ENCODE measurements around the gene POU2F1.

POU2F1 gene

DNA sequence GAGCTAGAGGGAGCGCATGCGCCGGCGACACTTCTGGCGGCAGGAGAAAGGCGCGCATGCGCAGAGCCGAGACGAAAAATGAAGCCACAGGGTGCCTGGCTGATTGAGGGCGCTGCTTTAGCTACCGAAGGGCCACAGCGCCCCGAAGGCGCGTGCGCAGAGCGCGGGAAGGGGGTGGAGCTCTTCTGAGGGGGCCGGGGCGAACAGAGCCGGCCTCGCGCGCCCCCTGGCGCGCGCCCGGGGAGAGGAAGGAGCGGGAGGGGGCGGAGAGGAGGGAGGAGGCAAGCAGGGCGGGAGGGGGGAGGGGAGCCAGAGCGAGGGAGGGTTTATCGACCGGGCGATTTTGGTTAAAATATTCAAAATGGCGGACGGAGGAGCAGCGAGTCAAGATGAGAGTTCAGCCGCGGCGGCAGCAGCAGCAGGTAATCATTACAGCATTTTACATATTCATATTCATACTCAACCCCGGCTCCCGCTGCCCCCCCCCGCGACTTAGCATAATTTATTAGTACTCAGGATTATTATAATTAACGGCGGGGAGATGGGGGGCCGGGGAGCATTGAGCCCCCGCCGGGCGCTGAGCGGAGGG, at the start of gene POU2F1:
Gene POU2F1 (plus strand): TSS at position 350 of the 589 bp plus-strand sequence. CDS start 12 bp downstream, at position 362.
- peak; percentile 97 for DNase-seq (ENCODE audit: low spot score)

DNA sequence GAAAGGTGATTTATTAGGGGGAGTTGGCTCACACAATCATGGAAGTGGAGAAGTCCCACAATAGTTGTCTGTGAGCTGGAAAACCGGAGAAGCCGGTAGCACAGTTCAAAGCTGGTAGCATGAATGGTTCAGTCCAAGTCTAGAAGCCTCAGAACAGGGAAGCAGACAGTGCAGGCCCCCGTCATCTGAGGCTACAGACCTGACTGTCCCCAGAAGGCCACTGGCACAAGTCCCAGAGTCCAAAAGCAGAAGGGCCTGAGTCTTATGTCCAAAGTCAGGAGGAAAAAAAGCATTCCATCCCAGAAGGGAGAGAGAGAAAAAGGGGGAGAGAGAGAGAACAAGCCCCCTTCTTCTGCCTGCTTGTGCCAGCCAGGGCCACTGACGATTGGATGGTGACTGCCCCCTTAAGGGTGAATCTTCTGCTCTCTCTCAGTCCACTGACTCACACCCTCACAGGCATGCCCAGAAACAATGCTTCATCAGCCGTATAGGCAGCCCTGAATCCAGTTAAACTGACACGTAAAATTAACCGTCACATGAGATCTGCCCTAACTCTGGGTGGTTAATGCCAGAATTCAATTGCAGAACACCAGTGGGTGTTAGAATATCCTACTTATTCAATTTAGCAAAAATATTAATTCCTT, 49.3 kb upstream of the POU2F1 start:
- peak; percentile 84 for DNase-seq (ENCODE audit: low spot score)

DNA sequence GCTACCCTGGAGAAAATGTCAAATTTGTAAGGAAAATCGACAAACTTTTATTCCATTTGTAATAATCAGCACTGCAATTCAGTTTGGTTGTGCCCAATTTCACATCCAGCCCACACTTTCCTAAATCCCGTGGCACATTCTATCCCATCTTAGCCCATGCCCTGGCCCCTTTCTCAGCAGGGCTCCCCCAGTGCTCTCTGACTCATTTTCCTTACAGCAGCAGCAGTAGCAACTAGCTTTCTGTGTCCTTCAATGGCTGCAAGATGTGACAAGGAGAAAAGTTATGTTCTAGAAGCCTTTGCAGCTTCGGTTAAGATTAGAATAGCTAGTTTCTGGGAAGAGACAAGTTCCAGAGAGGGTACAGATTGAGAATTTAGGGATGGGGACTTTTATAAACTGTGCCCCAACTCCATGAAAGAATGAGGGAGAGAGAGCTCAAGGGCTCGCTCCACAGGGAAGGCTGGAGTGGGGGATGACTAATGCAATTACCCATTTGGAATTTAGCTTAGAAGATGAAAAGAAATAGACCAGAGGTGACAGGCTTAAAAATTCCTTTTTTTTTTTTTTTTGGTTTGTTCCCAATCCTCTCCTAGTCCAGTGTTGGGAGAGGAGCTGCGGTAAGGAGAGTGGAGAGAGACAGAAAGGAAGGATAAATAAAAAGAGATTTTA, 47.0 kb upstream of the POU2F1 start:
- DNase-seq (ENCODE audit: low spot score) = no peak

DNA sequence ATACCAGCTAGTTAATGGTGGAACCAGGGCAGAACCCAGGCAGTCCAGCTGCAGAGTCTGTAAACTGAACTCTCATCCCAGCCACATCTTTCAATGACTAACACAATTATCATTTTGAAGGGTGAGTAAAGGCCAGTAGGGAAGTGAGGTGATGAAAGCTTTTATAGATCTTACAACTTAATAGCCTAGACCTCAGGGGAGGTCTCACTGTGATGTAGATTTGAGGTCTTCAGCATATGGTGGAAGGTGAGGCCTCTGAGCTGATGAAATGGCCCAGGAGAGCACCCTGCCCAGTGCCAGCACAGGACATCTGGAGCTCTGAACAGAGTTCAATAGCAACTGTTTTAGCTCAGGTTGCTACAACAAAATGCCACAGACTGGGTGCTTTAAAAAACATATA, 44.8 kb upstream of the POU2F1 start:
- no peak for DNase-seq (ENCODE audit: low spot score)

DNA sequence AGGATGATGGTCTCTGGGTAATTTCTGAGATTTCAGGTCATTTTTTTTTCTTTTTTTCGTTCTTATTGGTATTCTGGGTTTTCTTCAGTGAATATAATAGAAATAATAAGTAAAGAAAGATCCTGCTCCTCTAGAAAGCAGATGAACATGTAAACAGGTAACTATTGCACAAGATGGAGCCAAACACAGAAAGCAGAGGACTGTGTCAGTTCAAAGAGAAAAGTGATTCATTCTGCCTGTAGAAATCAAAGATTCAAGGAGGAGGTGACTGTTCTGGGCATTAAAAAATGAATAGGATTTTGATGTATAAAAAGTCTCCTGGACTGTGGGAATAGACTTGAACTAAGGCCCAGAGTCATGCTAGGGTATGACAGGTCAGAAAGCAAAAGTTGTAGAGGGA, 41.9 kb upstream of the POU2F1 start:
- DNase-seq (ENCODE audit: low spot score) = no peak

DNA sequence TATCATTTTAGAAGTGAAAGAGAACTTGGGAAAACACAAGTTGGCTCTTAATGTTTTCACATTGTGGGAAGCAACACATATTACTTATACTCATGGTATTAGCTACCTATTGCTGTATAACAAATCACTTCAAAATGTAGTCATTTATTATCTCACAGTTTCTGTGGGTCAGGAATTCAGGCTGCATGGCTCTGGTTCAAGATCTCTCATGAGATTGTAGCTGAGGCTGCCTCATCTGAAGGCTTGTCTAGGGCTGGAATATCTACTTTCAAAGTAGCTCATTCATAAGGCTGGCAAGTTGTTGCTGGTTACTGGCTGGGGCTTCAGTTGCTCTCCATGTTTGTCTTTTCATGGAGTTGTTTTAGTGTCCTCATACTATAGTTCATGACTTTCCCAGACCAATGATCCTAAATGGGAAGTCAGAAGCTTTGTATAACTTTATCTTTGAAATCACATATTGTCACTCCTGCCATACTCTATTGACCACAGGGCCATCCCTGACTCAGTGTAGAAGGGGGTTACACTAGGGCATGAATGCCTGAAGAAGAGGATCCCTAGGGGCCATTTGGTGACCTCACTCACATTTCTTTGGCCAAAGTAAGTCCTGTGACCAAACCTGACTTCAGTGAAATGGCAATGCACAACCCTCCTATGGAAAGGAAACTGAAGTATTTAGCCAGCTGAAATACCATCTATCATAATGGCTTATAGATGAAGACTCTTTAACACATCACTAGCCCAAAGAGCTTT, 37.9 kb upstream of the POU2F1 start:
- DNase-seq (ENCODE audit: low spot score) = no peak

DNA sequence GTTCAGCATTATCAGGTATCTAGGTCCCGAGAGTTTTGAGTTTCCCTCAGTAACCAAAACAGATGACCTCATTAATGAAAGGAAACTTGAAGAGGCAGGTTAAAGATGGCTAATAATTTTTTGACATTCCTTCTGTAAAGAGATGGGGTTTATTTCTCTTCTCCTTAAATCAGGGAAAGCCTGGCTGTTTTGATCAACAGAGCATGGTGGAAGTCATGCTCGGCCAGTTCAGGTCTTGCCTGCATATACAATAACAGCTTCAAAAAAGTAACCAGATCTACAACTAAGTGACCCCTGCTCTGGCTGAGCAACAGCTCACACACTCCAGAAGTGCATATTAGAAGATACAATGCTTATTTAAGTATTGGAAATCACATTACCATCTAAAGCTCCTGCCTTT, 36.6 kb upstream of the POU2F1 start:
- DNase-seq (ENCODE audit: low spot score) = no peak

DNA sequence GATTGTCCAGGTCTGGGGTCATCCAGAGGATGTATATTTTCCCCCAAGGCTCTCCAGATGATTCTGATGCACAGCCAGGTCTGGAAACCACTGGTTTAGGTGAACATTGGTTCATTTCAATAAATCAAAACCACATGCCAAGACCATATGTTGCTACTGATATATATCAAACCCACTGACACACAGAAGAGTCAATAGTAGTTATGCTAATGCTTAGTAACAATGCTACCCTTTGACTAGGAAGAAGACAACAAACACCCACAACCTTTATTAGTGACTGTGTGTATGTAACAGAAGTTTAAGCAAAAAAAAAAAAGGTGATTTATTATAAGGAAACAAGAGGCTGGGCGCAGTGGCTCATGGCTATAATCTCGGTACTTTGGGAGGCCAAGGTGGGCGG, 35.6 kb upstream of the POU2F1 start:
- no peak for DNase-seq (ENCODE audit: low spot score)

DNA sequence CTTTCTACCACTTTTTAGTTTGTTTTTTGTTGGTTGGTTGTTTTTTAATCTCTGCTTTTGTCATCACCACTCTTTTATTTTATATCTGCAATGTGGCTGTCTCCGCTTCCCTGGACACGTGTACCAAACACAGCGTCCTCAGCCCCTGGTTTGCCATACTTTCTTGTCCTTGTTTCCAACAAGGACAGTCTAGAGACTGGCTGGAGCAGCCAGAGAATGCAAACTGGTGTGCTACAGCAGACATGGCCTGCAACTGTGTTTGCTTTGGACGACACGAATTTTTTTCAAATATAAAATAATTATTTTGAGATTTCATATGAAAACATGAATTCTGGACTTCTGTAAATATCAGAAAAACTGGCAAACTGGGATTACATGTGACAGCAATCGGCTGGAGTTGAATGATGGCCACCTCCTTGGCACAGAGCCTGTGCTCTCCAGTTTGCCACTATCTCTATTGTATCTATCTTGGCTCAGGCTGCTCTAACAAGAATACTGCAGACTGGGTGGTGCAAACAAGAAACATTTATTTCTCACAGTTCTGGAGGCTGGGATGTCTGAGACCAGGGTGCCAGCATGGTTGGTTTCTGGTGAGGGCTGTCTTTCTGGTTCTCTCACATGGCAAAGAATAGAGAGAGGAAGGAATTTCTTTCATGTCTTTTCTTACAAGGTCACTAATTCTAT, 34.6 kb upstream of the POU2F1 start:
- peak; percentile 91 for DNase-seq (ENCODE audit: low spot score)

DNA sequence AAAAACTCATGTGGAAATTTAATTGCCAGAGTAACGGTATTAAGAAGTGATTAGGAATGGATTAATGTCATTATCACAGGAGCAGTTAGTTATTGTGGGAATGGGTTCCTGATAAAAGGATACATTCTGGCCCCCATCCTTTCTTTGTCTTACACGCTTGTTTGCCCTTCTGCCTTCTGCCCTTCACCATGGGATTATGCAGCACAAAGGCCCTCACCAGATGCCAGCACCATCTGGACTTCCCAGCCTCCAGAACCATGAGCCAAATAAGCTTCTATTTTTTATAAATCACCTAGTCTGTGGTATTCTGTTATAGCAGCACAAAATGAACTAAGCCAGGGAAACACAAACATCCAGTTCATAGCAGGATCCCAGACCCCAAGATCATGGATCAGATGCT, 33.9 kb upstream of the POU2F1 start:
- DNase-seq (ENCODE audit: low spot score) = peak; percentile 95

DNA sequence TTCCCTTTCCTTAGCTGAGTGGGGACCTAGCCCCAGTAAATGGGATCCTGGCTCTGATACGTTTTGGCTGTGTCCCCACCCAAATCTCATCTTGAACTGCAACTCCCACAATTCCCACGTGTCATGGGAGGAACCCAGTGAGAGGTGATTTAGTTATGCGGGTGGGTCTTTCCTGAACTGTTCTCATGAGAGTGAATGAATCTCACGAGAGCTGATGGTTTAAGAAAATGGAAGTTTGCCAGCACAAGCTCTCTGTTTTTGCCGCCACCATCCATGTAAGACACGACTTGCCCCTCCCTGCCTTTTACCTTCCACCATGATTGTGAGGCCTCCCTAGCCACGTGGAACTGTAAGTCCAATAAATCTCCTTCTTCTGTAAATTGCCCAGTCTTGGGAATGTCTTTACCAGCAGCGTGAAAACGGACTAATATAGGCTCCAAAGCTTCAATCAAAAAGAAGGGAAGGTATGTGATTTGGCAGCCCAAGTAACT, 29.9 kb upstream of the POU2F1 start:
- DNase-seq (ENCODE audit: low spot score) = no peak

DNA sequence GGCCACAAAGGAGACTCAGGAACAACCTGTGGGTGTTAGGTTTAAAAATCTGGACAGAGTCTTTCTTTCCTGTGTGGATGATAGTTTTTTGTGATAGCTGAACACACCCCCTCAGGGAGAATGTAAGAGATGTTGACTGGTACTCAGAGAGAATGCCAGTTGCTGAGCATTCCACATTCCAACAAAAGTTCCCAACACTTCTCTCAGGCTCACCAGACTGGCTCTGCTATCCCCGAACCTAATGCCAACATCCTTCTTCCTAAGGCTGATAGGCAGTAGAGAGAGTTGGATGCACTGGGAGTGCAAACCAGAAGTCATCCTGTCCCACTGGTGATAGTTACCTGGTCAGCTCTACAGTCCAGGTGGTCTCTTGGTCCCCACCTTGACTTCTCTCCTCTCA, 28.7 kb upstream of the POU2F1 start:
- DNase-seq (ENCODE audit: low spot score) = no peak

DNA sequence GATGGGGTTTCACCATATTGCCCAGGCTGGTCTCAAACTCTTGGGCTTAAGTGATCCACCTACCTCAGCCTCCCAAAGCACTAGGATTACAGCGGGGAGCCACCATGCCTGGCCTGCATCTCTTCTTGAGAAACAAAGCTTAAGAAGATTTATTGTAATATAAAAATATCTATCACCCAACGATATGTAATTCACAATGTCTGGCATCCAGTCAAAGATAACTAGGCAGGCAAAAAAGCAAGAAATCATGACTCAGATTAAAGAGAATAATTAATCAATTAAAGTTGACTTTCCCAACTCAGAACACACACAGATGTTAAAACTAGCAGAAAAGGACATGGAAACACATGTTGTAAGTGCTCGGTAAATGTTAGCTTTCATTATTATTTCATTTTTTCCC, 26.5 kb upstream of the POU2F1 start:
- no peak for DNase-seq (ENCODE audit: low spot score)

DNA sequence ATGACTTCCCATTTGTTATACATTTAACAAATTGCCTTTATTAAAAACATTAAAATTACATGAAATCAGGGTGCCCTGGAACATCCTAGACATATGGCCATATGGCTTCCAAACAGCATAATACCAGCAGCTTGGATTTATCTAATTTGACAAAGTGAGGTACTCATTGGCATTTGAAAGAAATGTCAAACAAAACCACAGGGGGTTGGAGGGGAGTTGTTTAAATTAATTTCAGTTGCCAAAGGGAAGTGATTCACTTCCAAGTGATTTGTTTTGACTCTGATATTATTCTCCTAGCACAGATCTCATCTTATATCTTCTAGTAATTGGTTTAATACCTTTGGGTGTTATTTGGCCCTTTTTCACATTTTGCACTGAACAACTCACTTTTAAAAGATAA, 24.5 kb upstream of the POU2F1 start:
- DNase-seq (ENCODE audit: low spot score) = peak; percentile 81

DNA sequence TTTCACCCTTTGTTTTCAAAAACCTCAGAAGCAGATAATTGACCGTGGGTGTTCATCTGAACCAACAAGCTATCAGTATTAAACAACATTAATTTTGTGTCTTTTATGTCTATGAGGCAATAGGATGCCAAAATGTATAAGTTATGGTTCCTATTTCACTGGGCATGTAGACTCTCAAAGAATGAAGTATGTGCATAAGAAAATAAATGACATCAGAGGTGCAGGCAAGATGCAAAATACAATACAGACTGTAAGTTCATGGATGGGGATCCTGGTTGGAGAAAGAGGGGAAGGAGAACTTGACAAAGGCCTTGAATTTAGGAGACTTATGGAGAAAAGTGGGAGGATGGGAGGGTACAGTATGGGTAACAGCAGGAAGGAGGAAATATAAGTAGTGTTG, 23.4 kb upstream of the POU2F1 start:
- no peak for DNase-seq (ENCODE audit: low spot score)

DNA sequence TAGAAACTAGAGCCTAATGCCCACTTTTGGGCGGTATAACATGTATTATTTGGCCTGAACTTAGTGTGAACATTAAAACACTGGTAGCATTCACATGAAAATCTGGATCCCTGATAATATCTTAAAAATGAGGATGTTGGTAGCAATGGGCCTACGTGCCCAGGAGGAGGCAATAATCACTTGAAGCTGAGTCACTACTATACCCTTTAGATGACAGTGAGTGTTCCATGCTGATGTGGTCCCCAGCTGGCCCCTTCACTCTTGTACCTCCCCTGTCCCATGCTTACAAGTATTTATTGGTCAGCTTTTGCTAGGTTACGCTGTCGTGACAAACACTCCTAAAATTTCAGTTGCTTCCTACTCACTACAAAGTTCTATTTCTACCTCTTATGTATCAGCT, 23.0 kb upstream of the POU2F1 start:
- no peak for DNase-seq (ENCODE audit: low spot score)

DNA sequence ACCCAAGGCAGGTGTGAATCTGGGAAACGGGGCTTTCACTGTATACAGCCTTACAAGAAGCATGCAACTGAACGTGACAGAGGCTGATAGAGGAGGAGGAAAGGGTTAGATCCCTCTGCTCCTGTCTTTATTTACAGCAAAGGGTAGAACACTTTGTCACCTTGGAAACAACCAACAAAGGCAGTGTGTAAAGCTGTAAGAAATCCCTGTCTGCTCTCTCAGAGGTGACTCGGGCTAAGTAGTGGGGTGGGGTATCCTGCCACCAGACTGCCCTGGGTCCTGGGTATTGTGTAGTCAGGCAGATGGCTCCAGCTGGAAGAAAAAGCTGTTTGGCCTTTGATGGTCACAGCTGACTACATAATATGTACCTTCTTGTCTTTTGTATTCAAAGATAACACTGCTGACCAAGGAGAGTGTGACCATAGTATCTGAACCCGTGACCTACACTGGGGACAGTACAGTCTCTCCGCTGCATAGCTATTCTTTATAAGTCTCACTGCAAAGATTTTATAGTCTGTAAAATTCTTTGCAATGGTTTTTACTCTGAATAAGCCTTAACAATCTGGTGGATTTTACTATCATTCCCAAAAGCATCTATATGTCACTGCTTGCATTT, 22.1 kb upstream of the POU2F1 start:
- DNase-seq (ENCODE audit: low spot score) = no peak

DNA sequence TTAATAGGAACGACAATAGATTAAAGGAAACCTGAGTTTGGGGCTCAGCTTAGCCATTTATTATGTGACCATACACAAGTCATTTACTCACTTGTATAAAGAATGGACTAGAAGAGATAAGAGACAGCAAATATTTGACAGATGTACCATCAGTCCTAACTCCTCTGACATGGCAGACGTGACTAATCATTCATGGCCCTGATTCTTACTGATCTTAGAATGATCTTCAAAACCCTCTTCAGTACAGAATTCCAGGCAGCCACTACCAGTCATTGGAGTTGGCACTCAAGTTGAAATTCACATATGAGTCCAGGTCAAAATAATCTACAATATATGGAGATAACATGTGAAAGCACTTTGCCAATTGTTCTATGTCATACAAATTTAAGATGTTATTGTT, 21.0 kb upstream of the POU2F1 start:
- DNase-seq (ENCODE audit: low spot score) = no peak

DNA sequence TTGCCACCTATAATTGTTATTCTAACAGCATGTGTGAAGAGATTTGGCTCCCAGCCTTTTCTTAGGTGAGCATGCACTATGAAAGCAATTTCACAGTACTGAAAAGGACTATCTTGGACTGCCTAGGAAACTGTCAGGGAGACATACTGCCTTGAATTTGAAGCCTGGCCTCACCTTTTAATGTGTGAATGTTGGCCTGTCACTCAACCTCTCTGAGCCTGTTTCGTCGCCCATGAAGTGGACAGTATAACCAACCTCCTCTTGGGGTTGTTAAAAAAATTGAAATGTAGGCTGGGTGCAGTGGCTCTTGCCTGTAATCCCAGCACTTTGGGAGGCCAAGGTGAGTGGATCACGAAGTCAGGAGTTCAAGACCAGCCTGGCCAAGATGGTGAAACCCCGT, 20.4 kb upstream of the POU2F1 start:
- DNase-seq (ENCODE audit: low spot score) = no peak

DNA sequence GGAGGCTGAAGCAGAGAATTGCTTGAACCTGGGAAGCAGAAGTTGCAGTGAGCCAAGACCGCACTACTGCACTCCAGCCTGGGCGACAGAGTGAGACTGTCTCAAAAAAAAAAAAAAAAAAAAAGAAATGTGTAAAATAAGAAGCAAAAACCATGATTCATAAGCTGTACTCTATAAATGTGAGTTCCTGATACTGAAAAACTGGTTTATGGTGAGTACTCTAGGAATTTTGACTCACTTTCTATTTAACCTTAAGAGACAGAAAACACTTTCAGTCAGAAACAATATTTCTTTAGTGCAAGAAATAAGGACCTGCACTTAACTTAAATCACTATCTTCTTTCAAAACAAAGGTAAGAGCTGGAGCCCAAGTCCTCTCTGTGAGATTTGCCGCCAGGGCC, 19.9 kb upstream of the POU2F1 start:
- DNase-seq (ENCODE audit: low spot score) = no peak

DNA sequence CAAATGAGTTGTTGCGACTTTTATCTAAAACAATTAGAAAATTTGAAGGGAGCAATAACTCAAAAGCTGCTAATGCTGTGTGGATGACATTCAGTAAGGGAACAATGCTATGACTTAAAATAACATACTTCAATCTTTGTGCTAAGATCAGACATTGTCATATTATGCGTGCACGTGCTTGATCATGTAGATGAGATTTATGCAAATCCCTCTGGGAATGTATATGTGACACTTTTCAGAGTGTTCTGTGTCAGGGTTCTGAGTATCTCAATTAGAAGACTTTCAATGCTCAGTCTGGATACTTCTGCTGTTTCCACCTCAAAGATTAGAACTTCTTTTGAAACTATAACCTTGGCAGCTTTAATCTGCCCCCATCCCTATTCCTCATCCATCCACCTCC, 18.6 kb upstream of the POU2F1 start:
- DNase-seq (ENCODE audit: low spot score) = no peak

Measured in cerebellar cortex (tissue), 1 donor.